GM19328 (cell line): Measurements from ENCODE around the gene DRGX.

ENCODE experiments used
- ATAC-seq: cut with Tn5 transposase; IDR thresholded peaks from one replicate; pipeline ENCODE4 v1.9.1; 2021; ENCODE audit warnings: mild to moderate bottlenecking, moderate library complexity; ENCODE audit not compliant: unreplicated experiment

Gene DRGX

DNA sequence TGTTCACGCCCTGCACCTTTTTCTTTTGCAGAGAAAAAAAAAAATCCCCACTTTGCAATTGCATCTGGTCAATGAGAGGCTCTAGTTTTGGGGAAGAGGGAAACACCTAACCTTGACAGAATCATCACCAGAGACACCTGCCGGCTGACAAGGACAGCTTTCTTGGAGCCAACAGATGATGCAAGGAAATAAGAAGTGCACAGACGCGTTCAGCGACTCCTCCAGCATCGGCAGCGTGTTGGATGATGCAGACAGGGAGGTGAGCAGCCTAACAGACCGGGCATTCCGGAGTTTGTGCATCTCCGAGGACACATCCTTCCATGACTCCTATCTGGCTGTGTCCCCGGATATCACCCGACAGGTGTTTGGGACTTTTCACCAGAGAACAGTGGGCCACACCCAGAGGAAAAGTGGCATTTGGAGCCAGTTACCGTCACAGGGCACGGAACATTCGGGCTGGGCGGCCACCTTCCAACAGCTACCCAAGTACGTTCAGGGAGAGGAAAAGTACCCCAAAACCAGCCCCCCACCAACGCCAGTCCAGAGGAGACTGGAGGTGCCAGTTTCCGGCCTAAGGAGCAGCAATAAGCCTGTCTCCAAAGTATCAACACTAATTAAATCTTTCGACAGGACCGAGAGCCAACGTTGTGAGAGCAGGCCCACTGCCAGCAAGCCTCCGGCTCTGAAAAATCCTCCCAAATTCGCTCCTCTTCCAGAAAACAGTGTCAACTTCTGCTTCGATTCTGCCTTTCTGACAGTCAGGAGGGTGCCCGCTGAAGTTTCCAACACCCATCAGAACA is 73.3 kb downstream of the DRGX start:
- ATAC-seq = no peak

DNA sequence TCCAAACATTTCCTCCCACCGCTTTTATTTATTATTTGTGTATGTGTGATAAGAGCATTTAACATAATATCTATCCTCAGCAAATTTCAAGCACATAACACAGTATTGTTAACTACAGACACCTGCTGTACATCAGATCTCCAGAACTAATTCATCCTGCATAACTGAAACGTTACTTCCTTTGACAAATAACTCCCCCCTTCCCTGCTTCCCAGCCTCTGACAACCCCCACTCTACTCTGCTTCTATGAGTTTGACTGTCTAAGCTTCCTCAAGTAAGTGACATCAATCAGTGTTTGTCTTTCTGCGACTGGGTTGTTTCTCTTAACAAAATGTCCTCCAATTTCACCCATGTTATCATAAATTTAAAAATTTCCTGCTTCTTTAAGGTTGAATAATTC is 74.9 kb downstream of the DRGX start:
- ATAC-seq = no peak

DNA sequence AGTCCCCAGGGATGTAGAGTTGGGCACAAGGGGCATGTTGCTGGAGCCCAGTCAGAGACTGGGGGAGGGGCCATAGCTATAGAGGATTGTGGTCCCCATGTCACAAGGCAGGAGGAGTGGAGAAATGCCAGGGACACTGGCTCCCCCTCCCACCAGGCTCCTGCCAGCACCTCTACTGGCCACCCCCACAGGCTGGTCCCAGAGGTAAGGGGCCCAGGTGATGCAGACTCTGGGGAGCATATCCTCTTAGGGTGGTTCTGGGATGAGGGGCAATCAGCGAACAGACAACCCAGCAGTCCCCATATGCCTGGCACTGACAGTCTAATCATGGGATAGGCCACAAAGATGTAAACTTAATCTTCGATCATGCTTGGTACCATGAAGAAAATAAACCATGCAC is 75.7 kb downstream of the DRGX start:
- no peak for ATAC-seq

DNA sequence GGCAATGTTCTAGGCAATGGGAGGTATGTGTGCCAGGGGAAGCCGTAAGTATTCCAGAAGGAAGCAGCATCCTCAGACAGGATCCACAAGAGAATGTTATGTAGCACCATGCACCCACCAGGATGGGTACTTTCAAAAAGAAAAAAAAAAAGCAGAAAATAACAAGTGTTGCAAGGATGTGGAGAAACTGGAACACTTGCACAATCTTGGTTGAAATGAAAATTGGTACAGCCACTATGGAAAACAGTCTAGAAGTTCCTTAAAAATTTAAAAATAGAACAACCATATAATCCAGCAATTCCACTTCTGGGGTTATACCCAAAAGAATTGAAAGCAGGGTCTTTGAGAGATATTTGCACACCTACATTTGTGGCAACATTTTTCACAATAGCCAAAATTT is 76.7 kb downstream of the DRGX start:
- no peak for ATAC-seq

DNA sequence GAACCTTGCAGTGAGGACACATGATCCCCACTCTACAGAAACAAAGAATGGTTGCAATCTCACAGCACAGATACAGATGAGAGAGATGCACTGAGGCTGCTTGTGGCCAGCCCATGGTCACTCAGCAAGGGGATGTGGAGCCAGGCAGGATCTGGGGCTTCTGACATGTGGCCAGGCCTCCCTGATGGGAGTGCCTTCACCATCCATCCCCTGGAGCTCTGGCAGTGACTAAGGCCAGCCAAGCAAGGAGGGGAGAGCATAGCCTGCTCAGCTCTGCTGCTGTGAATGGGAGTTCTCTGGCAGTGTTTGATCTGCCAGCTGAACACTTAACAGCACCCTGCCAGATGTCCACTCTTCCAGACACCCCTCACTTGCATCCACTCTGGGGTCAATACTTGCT is 77.1 kb downstream of the DRGX start:
- no peak for ATAC-seq

DNA sequence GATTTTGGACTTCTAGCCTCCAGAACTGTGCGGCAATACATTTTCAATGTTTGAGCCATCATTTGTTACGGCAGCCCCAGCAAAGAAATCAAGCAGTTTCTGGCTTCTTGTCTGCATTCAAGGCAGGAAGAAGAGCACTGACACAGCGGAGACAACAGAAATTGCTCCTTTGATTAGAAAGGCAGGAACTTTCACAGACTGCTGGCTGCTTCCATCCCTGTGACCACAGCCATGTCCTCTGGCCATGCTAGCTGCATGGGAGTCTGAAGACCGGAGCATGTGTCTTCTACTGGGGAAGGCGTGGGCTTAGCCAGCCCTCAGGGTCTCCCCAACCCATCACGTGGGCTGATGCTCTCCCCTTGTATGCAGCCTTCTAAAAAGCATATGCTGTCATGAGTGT is 77.9 kb downstream of the DRGX start:
- ATAC-seq = no peak

DNA sequence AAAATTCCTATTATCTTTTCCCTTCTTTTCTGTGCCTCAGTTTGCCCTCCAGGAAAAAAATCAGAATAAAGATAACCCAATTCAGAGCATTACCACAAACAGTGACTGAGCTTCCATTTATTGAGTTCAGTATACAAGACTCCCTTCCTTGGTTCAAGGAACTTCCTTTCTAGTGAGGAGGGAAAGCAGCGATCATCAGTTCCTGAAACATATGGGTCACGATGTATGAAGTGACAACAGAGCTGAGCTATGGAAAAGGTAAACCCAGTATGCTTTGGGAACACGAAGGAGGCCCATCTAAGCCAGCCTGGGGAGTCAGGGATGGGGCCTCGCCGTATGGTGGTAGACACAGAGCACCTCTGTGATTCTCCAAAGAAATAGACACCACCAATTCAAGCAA is 81.1 kb downstream of the DRGX start:
- ATAC-seq = no peak
